OCI-LY7 (cell line): ENCODE measurements around the gene HLA-DOA.

Experiments
- CTCF ChIP-seq: fragments of 200-600 bp; sonication (generic); conservative IDR thresholded peaks from 2 replicates; pipeline ENCODE4 v1.5.1; 2014; ENCODE audit warnings: mild to moderate bottlenecking, antibody characterized with exemption, low read length, moderate library complexity, mixed read lengths
- EZH2phosphoT487 ChIP-seq: fragments of 200-600 bp; sonication (generic); IDR thresholded peaks from 2 replicates; pipeline ENCODE4 v1.6.1; 2018; ENCODE audit warnings: low read depth, borderline replicate concordance, mild to moderate bottlenecking, mixed run types, antibody characterized with exemption, low read length, moderate library complexity, mixed read lengths

GRCh38 chr6:33017694-33018353 is 8.4 kb upstream of the HLA-DOA start:
- TF ChIP-seq CTCF (no peak), EZH2phosphoT487 (no peak)
